Epidermal melanocyte (primary cell): Measurements from ENCODE around the gene DCP2.

Experiments used
- DNase-seq: peaks from one replicate; pipeline ENCODE4 v3.0.0; 2011; ENCODE audit warnings: low spot score; ENCODE audit not compliant: insufficient read length

The DCP2 gene

GRCh38 chr5:113044776-113045465, 68.3 kb downstream of the DCP2 start:
- no peak for DNase-seq

- no peak for DNase-seq
Measured at GRCh38 chr5:113047234-113047633, 70.6 kb downstream of the DCP2 start.

GRCh38 chr5:113047733-113048652, 71.4 kb downstream of the DCP2 start:
- DNase-seq, result no peak

- DNase-seq, result no peak
Measured at GRCh38 chr5:113048931-113049330, 72.3 kb downstream of the DCP2 start.

GRCh38 chr5:113050721-113051382, 74.3 kb downstream of the DCP2 start:
- no peak for DNase-seq

- DNase-seq, result no peak
Measured at GRCh38 chr5:113052041-113052795, 75.6 kb downstream of the DCP2 start.

GRCh38 chr5:113053511-113053995, 77.0 kb downstream of the DCP2 start:
- no peak for DNase-seq

GRCh38 chr5:113054899-113055298, 78.3 kb downstream of the DCP2 start:
- DNase-seq, result no peak

- no peak for DNase-seq
Measured at GRCh38 chr5:113056988-113057387, 80.4 kb downstream of the DCP2 start.

GRCh38 chr5:113057557-113057984, 81.0 kb downstream of the DCP2 start:
- no peak for DNase-seq

GRCh38 chr5:113058269-113058668, 81.7 kb downstream of the DCP2 start:
- DNase-seq, result no peak

- DNase-seq, result no peak
Measured at GRCh38 chr5:113058706-113059226, 82.2 kb downstream of the DCP2 start.

- DNase-seq, result no peak
Measured at GRCh38 chr5:113059232-113060040, 82.8 kb downstream of the DCP2 start.

- no peak for DNase-seq
Measured at GRCh38 chr5:113060408-113061025, 83.9 kb downstream of the DCP2 start.

GRCh38 chr5:113061846-113062780, 85.5 kb downstream of the DCP2 start:
- DNase-seq, result peak; percentile 43

GRCh38 chr5:113062869-113063508, 86.4 kb downstream of the DCP2 start:
- no peak for DNase-seq

- no peak for DNase-seq
Measured at GRCh38 chr5:113063927-113064326, 87.3 kb downstream of the DCP2 start.

GRCh38 chr5:113064806-113065205, 88.2 kb downstream of the DCP2 start:
- no peak for DNase-seq
